ENCODE data around the gene RAB5B. TPM values are rescaled to one million over a fixed set of nuclear protein-coding genes. Genes with fewer than 3 reads are reported as not detected.

The RAB5B gene
- total and polyA plus RNA-seq, 10 of the 15 experiments (the other 5 are each of a cell fraction or from before 2014, with no cell fraction given) = 7.5 to 149 (median 37.8) TPM

DNA sequence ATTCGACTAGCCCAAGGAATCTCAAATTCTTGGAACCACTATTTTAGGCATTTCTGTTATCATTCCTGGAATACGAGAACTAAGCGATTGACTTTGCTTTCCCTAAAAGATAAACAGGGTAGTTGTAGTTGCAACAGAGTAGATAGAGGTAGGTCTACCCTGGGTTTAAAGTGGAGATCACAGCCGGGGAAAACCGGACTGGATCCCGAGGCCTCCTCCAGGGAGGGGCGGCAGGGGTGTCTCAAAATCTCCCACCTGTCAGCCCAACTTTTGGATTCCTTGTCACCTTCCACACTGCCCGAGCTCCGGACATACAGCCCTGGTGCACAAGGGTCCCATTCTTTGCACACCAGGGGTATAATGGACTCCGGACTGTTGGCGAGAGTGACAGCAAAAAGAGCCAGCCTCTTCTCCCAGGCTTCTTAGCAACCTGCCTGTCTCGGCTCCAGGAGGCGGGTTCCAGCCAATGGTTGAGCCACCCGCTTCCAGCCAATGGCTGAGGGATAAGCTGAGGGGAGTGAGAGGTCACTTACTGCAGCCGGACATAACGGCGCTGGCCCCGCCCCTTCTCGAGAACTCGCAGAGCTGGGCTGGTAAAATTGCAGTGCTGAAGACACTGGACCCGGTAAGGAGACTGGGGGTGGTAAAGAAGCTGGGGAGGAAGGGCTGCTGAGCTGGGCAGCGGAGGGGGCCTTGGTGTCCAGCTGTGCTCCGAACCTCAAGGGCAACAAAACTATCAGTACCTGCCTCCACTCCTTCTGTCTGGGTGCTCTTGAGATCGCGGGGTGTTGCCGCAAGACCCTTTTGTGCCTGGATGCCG is 23.0 kb downstream of the RAB5B start, which contains the start of gene SUOX (continued):
- TF ChIP-seq MEF2B (IDR thresholded peaks at IDR 0.05; ENCODE audit: partially characterized antibody, poor library complexity, severe bottlenecking) = no peak
- TF ChIP-seq ATF7 (IDR thresholded peaks at IDR 0.05; ENCODE audit: low read depth) = no peak
- TF ChIP-seq, protein P1, sequence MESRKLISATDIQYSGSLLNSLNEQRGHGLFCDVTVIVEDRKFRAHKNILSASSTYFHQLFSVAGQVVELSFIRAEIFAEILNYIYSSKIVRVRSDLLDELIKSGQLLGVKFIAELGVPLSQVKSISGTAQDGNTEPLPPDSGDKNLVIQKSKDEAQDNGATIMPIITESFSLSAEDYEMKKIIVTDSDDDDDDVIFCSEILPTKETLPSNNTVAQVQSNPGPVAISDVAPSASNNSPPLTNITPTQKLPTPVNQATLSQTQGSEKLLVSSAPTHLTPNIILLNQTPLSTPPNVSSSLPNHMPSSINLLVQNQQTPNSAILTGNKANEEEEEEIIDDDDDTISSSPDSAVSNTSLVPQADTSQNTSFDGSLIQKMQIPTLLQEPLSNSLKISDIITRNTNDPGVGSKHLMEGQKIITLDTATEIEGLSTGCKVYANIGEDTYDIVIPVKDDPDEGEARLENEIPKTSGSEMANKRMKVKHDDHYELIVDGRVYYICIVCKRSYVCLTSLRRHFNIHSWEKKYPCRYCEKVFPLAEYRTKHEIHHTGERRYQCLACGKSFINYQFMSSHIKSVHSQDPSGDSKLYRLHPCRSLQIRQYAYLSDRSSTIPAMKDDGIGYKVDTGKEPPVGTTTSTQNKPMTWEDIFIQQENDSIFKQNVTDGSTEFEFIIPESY (IDR thresholded peaks at IDR 0.05) = no peak
- TF ChIP-seq, protein P2, sequence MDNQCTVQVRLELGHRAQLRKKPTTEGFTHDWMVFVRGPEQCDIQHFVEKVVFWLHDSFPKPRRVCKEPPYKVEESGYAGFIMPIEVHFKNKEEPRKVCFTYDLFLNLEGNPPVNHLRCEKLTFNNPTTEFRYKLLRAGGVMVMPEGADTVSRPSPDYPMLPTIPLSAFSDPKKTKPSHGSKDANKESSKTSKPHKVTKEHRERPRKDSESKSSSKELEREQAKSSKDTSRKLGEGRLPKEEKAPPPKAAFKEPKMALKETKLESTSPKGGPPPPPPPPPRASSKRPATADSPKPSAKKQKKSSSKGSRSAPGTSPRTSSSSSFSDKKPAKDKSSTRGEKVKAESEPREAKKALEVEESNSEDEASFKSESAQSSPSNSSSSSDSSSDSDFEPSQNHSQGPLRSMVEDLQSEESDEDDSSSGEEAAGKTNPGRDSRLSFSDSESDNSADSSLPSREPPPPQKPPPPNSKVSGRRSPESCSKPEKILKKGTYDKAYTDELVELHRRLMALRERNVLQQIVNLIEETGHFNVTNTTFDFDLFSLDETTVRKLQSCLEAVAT (IDR thresholded peaks at IDR 0.05) = 0 out of 2 replicates have a peak, but pooled peaks have one; percentile 15
- TF ChIP-seq ZNF24 (IDR thresholded peaks at IDR 0.05) = no peak
- peak; percentile 61; the same call in 1 of the 2 replicates for TF ChIP-seq NR2C1 (IDR thresholded peaks at IDR 0.05)
- peak; percentile 84 for TF ChIP-seq CHD2 (IDR thresholded peaks at IDR 0.05; ENCODE audit: borderline replicate concordance, low read depth, low read length)
- TF ChIP-seq, protein P3, sequence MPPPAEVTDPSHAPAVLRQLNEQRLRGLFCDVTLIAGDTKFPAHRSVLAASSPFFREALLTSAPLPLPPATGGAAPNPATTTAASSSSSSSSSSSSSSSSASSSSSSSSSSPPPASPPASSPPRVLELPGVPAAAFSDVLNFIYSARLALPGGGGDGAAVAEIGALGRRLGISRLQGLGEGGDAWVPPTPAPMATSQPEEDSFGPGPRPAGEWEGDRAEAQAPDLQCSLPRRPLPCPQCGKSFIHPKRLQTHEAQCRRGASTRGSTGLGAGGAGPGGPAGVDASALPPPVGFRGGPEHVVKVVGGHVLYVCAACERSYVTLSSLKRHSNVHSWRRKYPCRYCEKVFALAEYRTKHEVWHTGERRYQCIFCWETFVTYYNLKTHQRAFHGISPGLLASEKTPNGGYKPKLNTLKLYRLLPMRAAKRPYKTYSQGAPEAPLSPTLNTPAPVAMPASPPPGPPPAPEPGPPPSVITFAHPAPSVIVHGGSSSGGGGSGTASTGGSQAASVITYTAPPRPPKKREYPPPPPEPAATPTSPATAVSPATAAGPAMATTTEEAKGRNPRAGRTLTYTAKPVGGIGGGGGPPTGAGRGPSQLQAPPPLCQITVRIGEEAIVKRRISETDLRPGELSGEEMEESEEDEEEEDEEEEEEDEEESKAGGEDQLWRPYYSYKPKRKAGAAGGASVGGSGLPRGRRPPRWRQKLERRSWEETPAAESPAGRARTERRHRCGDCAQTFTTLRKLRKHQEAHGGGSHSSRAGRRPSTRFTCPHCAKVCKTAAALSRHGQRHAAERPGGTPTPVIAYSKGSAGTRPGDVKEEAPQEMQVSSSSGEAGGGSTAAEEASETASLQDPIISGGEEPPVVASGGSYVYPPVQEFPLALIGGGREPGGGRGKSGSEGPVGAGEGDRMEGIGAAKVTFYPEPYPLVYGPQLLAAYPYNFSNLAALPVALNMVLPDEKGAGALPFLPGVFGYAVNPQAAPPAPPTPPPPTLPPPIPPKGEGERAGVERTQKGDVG (CRISPR knock-in tag; IDR thresholded peaks at IDR 0.05) = no peak
- no peak for TF ChIP-seq JUND (IDR thresholded peaks at IDR 0.05; ENCODE audit: low read depth, low read length)
- no peak for TF ChIP-seq BRCA1 (IDR thresholded peaks at IDR 0.05; ENCODE audit: low read depth, low read length)
- no peak for TF ChIP-seq ETV6 (conservative IDR thresholded peaks at IDR 0.05 in 1 of 2, IDR thresholded peaks at IDR 0.05 in 1 of 2; ENCODE audit: borderline replicate concordance in 1 of 2, low read depth in 1 of 2)
- no peak for TF ChIP-seq CBFB (IDR thresholded peaks at IDR 0.05; ENCODE audit: low read depth)
- TF ChIP-seq SP1 (IDR thresholded peaks at IDR 0.05; ENCODE audit: low read depth, low read length) = peak; percentile 86
- TF ChIP-seq BHLHE40 (IDR thresholded peaks at IDR 0.05; ENCODE audit: borderline replicate concordance in 1 of 2, low read depth in 2 of 2, low read length in 1 of 2) = no peak
- TF ChIP-seq, protein P4, sequence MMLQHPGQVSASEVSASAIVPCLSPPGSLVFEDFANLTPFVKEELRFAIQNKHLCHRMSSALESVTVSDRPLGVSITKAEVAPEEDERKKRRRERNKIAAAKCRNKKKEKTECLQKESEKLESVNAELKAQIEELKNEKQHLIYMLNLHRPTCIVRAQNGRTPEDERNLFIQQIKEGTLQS (IDR thresholded peaks at IDR 0.05; ENCODE audit: borderline replicate concordance, extremely low read depth, low read depth, low read length) = no peak
- TF ChIP-seq RB1 (IDR thresholded peaks at IDR 0.05; ENCODE audit: borderline replicate concordance) = 0 out of 2 replicates have a peak, but pooled peaks have one; percentile 7
- TF ChIP-seq SUZ12 (IDR thresholded peaks at IDR 0.05; ENCODE audit: unreplicated experiment) = no peak
- TF ChIP-seq POLR2AphosphoS2 (IDR thresholded peaks at IDR 0.05; ENCODE audit: low read depth, low read length) = peak; percentile 82; the same call in 1 of the 2 replicates
- TF ChIP-seq NFXL1 (IDR thresholded peaks at IDR 0.05; ENCODE audit: borderline replicate concordance) = no peak
- TF ChIP-seq MXI1 (IDR thresholded peaks at IDR 0.05; ENCODE audit: low read depth, low read length) = peak; percentile 9; the same call in 1 of the 2 replicates
- no peak for TF ChIP-seq PAX5 (IDR thresholded peaks at IDR 0.05; ENCODE audit: borderline replicate concordance, low read depth, low read length)
